SK-N-MC (cell line): ENCODE results near the gene DNAH14.

Experiments used
- EZH2 ChIP-seq: fragments of 200-600 bp; sonication (generic); IDR thresholded peaks from one replicate; pipeline ENCODE4 v1.6.1; 2017; ENCODE audit warnings: antibody characterized with exemption
- FOXP2 ChIP-seq: optimal IDR thresholded peaks from 2 replicates; pipeline ENCODE3; 2011; ENCODE audit warnings: mild to moderate bottlenecking, moderate library complexity; ENCODE audit not compliant: insufficient read depth; ENCODE audit errors: extremely low read length, control extremely low read depth
- POLR2AphosphoS5 ChIP-seq: IDR thresholded peaks from 2 replicates; pipeline ENCODE4 v1.6.1; 2012; ENCODE audit warnings: mild to moderate bottlenecking, low read depth, low read length, borderline replicate concordance

- TF ChIP-seq EZH2 (no peak), POLR2AphosphoS5 (no peak), FOXP2 (no peak)
These were observed 47.2 kb upstream of the DNAH14 start for GRCh38 chr1:224882264-224882663.
